Measurements from ENCODE around the gene ARHGEF12.
A peak's percentile ranks its signal among the peaks of the same experiment; 100 is the strongest.

The ARHGEF12 gene

DNA sequence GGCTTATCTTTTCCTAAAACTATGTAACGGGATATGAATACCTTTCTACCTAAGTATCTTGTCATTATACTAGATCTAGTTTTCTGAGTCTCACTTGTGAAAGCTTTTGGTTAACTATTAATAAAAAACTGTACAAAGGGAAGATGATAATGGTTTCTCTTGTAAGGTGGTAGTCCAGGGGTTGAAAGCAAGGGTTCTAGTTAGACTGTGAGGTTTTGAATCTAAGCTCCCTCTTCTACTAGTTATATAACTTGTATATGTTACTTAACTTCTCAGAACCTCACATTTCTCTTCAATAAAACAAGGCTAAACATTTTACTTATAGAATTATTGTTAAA is 54.3 kb downstream of the ARHGEF12 start:
- no peak for DNase-seq

GRCh38 chr11:120391292-120391691 is 55.1 kb downstream of the ARHGEF12 start:
- DNase-seq = no peak

DNA sequence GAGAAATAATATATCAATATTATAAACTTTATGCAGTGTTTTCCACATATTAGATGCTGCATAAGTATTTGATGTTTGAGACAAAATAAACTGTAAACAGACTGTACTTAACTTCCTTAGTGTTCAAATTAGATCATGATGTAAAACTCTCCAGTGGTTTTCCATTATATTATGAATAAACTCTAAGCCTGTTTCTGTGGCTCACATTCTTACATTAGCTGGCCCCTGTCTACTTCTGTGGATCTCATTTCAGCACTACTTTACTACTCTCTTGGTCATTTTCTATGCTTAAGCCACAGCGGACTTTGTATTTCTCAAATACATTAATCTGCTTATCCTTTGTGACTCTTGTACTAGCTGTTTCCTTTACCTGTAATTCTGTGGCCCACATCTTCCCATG is 55.6 kb downstream of the ARHGEF12 start:
- no peak for DNase-seq

DNA sequence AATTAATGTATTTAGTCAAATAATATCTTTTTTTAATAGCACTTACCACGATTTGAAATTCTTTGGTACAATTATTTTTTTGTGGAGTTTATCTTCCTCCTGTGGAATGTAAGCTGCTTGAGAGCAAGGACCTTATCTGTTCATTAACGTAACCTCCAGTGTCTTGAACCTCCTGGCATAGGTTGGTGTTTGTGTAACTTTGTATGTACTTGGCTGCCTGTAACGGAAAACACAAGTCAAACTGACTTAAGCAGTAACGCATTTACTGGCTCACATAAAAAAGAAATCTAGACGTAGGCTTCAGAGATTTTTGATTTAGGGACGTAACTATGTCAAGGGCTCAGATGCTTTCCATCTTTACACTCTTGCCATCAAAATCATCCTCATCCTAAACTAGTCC is 56.1 kb downstream of the ARHGEF12 start:
- no peak for DNase-seq

GRCh38 chr11:120392793-120393192 is 56.6 kb downstream of the ARHGEF12 start:
- no peak for DNase-seq

GRCh38 chr11:120394119-120394518 is 57.9 kb downstream of the ARHGEF12 start:
- no peak for DNase-seq

- DNase-seq = no peak
These were observed 59.6 kb downstream of the ARHGEF12 start for GRCh38 chr11:120395778-120396177.

DNA sequence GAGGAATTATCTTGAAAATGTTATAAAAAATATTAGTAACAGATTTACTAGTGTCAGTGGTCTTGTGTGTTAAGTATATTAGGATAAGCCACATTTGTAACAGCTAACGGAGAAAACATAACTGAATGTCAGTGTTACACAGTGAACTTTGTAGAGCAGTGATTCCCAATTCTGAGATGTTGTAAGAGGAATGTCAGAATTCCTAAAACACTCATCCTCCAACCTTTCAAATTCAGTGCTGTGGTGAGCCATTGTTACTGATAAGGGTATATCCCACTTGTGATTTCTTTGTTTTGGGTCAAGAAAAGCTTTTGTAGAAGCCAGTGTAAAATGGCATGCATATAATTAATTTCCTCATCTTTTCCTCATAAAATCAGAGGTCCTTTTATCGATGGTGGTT is 61.9 kb downstream of the ARHGEF12 start:
- no peak for DNase-seq

GRCh38 chr11:120399307-120399706 is 63.1 kb downstream of the ARHGEF12 start:
- no peak for DNase-seq

GRCh38 chr11:120400564-120401364 is 64.6 kb downstream of the ARHGEF12 start:
- peak in 1 of 2 experiments; percentile 48 for DNase-seq

DNA sequence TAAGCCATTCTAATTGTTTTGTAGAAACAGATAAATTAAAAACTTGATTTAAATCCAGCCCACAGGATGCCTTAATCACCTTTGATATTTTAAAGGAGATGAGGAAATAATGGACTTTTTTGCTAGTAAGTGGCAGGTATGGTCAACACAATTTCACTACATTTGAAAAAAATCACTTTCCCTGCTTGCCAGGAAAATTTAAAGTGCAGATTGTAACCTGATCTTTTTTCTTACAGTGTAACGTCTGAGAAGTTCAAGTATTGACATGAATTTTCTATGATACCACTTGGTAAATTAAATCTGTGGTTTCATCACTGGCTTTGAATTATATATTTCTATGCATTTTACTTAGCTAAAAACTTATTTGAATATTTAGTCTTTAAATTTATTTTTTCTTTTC is 65.3 kb downstream of the ARHGEF12 start:
- no peak for DNase-seq

DNA sequence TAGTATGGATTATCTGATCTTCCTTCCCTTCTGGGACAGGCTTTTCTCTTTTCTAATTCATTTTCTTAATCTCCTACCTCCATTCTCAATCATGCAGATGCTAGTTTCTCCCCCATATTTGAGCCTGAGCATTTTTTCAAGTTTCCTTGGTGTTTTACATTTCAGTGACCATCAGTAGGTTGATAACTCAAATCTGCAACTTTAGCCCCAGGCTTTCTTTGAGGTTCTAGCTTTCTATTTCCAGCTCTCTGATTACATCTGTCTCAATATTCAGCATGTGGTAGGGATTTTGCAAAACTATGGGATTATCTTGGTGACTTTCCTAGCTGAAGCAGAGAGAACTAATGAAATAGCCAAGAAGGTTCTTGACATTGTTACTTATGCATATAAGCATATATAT is 67.8 kb downstream of the ARHGEF12 start:
- DNase-seq = no peak

- DNase-seq = no peak
These were observed 68.3 kb downstream of the ARHGEF12 start for GRCh38 chr11:120404495-120404894.

DNA sequence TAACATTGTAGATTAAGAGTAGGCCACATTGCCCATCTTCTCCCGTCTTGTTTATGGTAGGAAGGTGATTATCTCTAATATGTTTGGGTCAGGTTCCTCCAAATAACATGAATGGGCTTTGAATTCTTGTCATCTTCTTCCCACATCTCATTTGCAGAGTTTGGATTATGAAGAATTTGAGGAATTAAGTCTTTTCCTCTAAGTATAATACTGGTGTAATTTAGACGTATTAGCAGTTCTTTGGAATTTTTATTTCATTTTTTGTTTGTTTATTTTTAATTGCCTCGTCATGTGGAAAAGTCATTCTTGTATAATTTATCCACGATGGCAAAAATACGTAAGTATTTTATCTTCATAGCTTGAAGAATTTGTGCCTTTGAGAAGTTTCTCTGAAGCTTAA is 73.4 kb downstream of the ARHGEF12 start:
- DNase-seq = no peak

GRCh38 chr11:120410622-120411380 is 74.6 kb downstream of the ARHGEF12 start:
- DNase-seq = no peak

DNA sequence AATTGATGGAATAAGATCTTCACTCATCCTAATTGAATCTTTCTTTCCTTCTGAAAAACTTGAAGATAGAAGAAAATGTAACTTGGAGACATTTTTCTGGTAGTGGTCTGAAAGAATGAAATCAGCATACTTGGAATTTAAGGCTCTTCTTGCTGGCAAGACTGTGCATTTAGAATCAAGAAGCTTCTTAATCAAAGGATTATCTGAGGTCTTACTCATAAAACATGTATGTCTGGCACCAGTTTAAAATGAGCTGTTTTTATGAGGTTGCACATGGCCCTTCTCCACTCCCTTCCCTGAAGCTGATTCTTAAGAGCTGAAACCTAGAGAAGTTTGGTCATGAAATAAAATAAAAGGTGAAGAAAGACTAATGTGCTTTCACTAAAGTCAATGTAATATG is 77.3 kb downstream of the ARHGEF12 start:
- peak in 1 of 2 experiments; percentile 20 for DNase-seq

GRCh38 chr11:120420572-120420971 is 84.4 kb downstream of the ARHGEF12 start:
- DNase-seq = no peak

DNA sequence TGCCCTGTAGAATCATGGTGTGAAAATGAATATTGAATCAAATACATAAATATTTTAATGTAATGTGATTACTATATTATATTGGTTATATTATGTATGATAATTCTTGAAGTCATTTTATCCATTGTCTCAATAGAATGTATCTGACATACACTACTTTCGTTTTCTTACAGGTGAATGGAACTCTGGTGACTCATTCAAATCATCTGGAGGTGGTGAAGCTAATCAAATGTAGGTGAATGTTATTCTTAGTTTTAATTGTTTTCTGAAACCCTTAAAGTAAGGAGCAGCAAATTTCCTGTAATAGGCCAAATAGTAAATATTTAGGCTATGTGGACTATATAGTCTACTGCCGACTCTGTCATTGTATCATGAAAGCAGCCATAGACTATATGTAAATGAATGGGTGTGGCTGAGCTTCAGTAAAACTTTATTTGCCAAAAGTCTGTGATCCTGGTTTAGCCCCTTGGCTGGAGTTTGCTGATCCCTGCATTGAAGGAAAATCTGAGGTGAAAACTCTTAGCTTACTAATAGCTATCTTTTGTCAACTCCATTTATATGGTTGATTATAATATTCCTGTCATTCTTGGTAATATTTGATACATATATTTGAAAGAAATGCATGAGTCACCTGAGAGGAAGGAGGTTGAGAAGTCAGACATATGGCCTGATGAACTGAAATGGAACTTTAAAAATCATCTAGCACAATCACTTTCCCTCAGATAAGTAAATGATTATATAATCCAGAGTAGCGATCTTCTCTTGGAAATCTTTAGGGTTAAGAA is 88.2 kb downstream of the ARHGEF12 start:
- DNase-seq = no peak

DNA sequence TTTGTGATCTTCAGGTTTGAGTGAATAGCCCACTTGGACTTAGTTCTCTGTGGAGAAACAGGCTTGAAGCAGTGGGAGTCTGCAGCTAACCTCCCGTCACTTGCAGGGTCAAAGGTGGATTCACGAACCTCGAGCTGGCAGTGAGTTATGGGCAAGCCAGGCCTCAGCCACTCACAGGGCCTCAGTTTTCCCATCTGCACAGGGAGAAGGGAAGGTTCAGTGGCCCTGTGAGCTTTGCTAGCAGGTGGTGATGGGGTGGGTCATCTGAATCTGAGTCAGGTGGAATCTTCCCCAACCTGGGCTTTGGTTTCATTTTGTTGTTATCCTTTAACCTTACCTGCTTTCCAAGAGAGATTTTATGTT is 88.7 kb downstream of the ARHGEF12 start:
- no peak for DNase-seq

- no peak for DNase-seq
These were observed 89.3 kb downstream of the ARHGEF12 start for GRCh38 chr11:120425527-120425926.

GRCh38 chr11:120430146-120430545 is 93.9 kb downstream of the ARHGEF12 start:
- DNase-seq = no peak

- DNase-seq = peak in 1 of 2 experiments; percentile 6
These were observed 95.4 kb downstream of the ARHGEF12 start for GRCh38 chr11:120431633-120432032.
